Measurements from ENCODE around the gene CCN6. TPM values are rescaled to one million over a fixed set of nuclear protein-coding genes. Genes with fewer than 3 reads are reported as not detected.

CCN6 gene
- total RNA-seq, 1 experiment from 2014 or later, result not detected

DNA sequence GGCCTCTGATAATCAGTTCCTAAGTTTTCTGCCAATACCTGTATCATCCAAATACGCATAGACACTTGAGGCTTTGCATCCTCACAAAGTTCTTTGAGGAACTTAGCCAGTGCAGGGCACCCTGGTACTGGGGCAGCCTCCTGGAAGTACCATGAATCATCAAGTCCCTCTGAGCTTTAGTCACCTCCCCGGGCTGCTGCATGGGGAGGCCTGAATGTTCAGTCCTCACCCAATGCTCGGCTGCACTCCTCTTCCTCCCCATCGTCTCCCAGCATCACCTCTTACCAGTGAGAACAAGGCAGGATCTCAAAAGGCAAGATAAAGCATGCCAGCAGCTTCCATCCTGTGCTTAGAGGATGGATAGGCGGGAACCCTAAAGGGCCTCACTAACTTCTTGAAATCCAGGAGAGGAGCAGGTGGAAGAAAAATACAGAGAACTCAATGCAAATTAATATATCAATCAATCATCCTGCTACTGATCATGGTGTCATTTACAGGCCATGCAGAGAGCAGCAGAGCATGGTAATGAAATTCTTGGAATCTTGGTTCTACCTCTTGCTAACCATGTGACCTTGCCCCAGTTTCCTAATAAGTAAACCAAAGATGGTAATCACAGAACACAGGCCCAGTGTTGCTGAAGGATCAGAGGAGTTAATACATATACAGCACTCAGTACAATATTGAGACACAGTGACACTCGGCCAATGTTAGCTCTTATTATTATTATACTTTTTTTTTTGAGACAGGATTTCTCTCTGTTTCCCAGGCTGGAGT is 4.7 kb upstream of the CCN6 start:
- intact Hi-C loops (cut with micrococcal nuclease), result no loop called here
- Histone ChIP-seq H3K9ac (ENCODE audit: low read length) (no peak overlapping the region), H3K4me2 (ENCODE audit: low read length) (no peak overlapping the region), H3K27ac (ENCODE audit: low read depth, low read length) (no peak overlapping the region), H3K79me2 (ENCODE audit: insufficient read depth, low read length) (no peaks in the 10 kb centered on the region), H3K9me3 (ENCODE audit: control insufficient read depth in 1 of 2, insufficient read depth in 1 of 2, low read depth in 1 of 2, low read length in 2 of 2) (no peaks in the 10 kb centered on the region), H3K27me3 (ENCODE audit: insufficient read depth, low read length) (no peaks in the 10 kb centered on the region), H3K4me3 (replicated peaks in 1 of 2; ENCODE audit: low read depth in 1 of 2, low read length in 2 of 2) (no peak overlapping the region), H3K9me2 (ENCODE audit: insufficient read depth) (no peaks in the 10 kb centered on the region), H4K20me1 (ENCODE audit: insufficient read depth) (no peaks in the 10 kb centered on the region), H3K36me3 (ENCODE audit: control insufficient read depth in 1 of 2, insufficient read depth in 2 of 2, low read length in 2 of 2) (no peaks in the 10 kb centered on the region), H3K4me1 (ENCODE audit: control insufficient read depth in 1 of 2, insufficient read depth in 2 of 2, low read length in 2 of 2) (no peaks in the 10 kb centered on the region), H2AFZ (ENCODE audit: low read depth, low read length, poor library complexity, severe bottlenecking) (no peak overlapping the region)
- DNase-seq (ENCODE audit: low read depth, low spot score) (no peak), ATAC-seq (no peak)
- BruUV-seq (replicated peaks), result no TSS peak
- TF ChIP-seq, protein P1, sequence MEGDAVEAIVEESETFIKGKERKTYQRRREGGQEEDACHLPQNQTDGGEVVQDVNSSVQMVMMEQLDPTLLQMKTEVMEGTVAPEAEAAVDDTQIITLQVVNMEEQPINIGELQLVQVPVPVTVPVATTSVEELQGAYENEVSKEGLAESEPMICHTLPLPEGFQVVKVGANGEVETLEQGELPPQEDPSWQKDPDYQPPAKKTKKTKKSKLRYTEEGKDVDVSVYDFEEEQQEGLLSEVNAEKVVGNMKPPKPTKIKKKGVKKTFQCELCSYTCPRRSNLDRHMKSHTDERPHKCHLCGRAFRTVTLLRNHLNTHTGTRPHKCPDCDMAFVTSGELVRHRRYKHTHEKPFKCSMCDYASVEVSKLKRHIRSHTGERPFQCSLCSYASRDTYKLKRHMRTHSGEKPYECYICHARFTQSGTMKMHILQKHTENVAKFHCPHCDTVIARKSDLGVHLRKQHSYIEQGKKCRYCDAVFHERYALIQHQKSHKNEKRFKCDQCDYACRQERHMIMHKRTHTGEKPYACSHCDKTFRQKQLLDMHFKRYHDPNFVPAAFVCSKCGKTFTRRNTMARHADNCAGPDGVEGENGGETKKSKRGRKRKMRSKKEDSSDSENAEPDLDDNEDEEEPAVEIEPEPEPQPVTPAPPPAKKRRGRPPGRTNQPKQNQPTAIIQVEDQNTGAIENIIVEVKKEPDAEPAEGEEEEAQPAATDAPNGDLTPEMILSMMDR (IDR thresholded peaks at IDR 0.05 in 2 of 3, conservative IDR thresholded peaks at IDR 0.05 in 1 of 3; ENCODE audit: borderline replicate concordance in 1 of 3, insufficient read depth in 1 of 3, low read depth in 2 of 3, low read length in 2 of 3), result no peak
- TF ChIP-seq EGR1 (IDR thresholded peaks at IDR 0.05; ENCODE audit: low read depth) (no peak), ELF1 (IDR thresholded peaks at IDR 0.05; ENCODE audit: borderline replicate concordance, low read depth) (no peak), JUND (IDR thresholded peaks at IDR 0.05) (no peak), RAD21 (IDR thresholded peaks at IDR 0.05; ENCODE audit: low read depth) (no peak), EZH2phosphoT487 (IDR thresholded peaks at IDR 0.05; ENCODE audit: borderline replicate concordance) (no peak), POLR2A (IDR thresholded peaks at IDR 0.05; ENCODE audit: borderline replicate concordance, extremely low read depth, insufficient read depth, insufficient read length) (no peak), SRF (IDR thresholded peaks at IDR 0.05; ENCODE audit: low read depth) (no peak)
- TF ChIP-seq, protein P2, sequence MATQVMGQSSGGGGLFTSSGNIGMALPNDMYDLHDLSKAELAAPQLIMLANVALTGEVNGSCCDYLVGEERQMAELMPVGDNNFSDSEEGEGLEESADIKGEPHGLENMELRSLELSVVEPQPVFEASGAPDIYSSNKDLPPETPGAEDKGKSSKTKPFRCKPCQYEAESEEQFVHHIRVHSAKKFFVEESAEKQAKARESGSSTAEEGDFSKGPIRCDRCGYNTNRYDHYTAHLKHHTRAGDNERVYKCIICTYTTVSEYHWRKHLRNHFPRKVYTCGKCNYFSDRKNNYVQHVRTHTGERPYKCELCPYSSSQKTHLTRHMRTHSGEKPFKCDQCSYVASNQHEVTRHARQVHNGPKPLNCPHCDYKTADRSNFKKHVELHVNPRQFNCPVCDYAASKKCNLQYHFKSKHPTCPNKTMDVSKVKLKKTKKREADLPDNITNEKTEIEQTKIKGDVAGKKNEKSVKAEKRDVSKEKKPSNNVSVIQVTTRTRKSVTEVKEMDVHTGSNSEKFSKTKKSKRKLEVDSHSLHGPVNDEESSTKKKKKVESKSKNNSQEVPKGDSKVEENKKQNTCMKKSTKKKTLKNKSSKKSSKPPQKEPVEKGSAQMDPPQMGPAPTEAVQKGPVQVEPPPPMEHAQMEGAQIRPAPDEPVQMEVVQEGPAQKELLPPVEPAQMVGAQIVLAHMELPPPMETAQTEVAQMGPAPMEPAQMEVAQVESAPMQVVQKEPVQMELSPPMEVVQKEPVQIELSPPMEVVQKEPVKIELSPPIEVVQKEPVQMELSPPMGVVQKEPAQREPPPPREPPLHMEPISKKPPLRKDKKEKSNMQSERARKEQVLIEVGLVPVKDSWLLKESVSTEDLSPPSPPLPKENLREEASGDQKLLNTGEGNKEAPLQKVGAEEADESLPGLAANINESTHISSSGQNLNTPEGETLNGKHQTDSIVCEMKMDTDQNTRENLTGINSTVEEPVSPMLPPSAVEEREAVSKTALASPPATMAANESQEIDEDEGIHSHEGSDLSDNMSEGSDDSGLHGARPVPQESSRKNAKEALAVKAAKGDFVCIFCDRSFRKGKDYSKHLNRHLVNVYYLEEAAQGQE (IDR thresholded peaks at IDR 0.05; ENCODE audit: low read depth), result no peak
- TF ChIP-seq, protein P3, sequence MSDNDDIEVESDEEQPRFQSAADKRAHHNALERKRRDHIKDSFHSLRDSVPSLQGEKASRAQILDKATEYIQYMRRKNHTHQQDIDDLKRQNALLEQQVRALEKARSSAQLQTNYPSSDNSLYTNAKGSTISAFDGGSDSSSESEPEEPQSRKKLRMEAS (IDR thresholded peaks at IDR 0.05), result no peak
- TF ChIP-seq, protein P4, sequence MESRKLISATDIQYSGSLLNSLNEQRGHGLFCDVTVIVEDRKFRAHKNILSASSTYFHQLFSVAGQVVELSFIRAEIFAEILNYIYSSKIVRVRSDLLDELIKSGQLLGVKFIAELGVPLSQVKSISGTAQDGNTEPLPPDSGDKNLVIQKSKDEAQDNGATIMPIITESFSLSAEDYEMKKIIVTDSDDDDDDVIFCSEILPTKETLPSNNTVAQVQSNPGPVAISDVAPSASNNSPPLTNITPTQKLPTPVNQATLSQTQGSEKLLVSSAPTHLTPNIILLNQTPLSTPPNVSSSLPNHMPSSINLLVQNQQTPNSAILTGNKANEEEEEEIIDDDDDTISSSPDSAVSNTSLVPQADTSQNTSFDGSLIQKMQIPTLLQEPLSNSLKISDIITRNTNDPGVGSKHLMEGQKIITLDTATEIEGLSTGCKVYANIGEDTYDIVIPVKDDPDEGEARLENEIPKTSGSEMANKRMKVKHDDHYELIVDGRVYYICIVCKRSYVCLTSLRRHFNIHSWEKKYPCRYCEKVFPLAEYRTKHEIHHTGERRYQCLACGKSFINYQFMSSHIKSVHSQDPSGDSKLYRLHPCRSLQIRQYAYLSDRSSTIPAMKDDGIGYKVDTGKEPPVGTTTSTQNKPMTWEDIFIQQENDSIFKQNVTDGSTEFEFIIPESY (IDR thresholded peaks at IDR 0.05; ENCODE audit: extremely low read depth, insufficient replicate concordance, low read length), result no peak
- ChIA-PET RAD21 (ENCODE audit: low non-redundant PET in 1 of 2, low total read pairs in 2 of 2, uncharacterized antibody in 2 of 2, unreplicated experiment in 2 of 2) (no interaction called here), POLR2A (no interaction called here), CTCF (interaction anchor here (1.1 kb wide), 1 partner anchor 13 kb away, joined by 3 read pairs; no protein-coding TSS in a partner anchor)

All from HCT116 (cell line).